HepG2 (cell line): ENCODE results near the gene RSKR. TPM values are rescaled to one million over a fixed set of nuclear protein-coding genes. Genes with fewer than 3 reads are reported as not detected.

Experiments
- AHR ChIP-seq: IDR thresholded peaks from 2 replicates; pipeline ENCODE4 v1.6.1; 2018; ENCODE audit warnings: missing genetic modification reagents, missing compliant biosample characterization
- CCAR2 ChIP-seq: fragments of 200-400 bp; formaldehyde crosslinking; optimal IDR thresholded peaks from 2 replicates; pipeline ENCODE3; 2018; ENCODE audit warnings: low read depth, mild to moderate bottlenecking, low read length, moderate library complexity
- CHCHD3 ChIP-seq: sonication (generic); formaldehyde crosslinking; IDR thresholded peaks from 2 replicates; pipeline ENCODE4 v1.8.0; 2022; ENCODE audit warnings: mild to moderate bottlenecking, missing genetic modification reagents, moderate library complexity
- ELF3 ChIP-seq: IDR thresholded peaks from 2 replicates; pipeline ENCODE4 v1.6.1; 2016; ENCODE audit warnings: missing genetic modification reagents, missing compliant biosample characterization
- EP300 ChIP-seq, 3 experiments: sonication (generic) in 1 of 3; formaldehyde crosslinking in 1 of 3; IDR thresholded peaks; 2 replicates each; pipeline versions ENCODE4 v1.5.1 to v1.6.1; 2011 to 2020; ENCODE audit warnings: low read depth in 2 of 3, low read length in 2 of 3, borderline replicate concordance in 1 of 3, improper control_type of control experiment in 1 of 3, mild to moderate bottlenecking in 1 of 3, missing genetic modification reagents in 1 of 3, moderate library complexity in 1 of 3
- FOXA1 ChIP-seq, 2 experiments: fragments of 450-650 bp in 1 of 2; sonication (generic) in 1 of 2; formaldehyde crosslinking in 1 of 2; IDR thresholded peaks; 2 replicates each; pipeline versions ENCODE4 v1.4.0 to v1.6.1; 2016 to 2020; ENCODE audit warnings: missing genetic modification reagents in 1 of 2
- GPBP1L1 ChIP-seq: sonication (generic); formaldehyde crosslinking; IDR thresholded peaks from 2 replicates; pipeline ENCODE4 v1.5.0; 2020; ENCODE audit warnings: mild to moderate bottlenecking, missing genetic modification reagents
- HDAC1 ChIP-seq: sonication (generic); formaldehyde crosslinking; IDR thresholded peaks from 2 replicates; pipeline ENCODE4 v1.5.1; 2020; ENCODE audit warnings: mild to moderate bottlenecking, missing genetic modification reagents
- HNRNPH1 ChIP-seq: fragments of 200-400 bp; formaldehyde crosslinking; optimal IDR thresholded peaks from 2 replicates; pipeline ENCODE3; 2017; ENCODE audit warnings: mild to moderate bottlenecking, low read depth, low read length
- JDP2 ChIP-seq: sonication (generic); formaldehyde crosslinking; IDR thresholded peaks from 2 replicates; pipeline ENCODE4 v1.8.1; 2022; ENCODE audit warnings: missing genetic modification reagents, borderline replicate concordance
- KMT2B ChIP-seq: IDR thresholded peaks from 2 replicates; pipeline ENCODE4 v1.6.1; 2016; ENCODE audit warnings: missing genetic modification reagents, missing compliant biosample characterization
- MBD4 ChIP-seq: IDR thresholded peaks from 2 replicates; pipeline ENCODE4 v1.6.1; 2012; ENCODE audit warnings: low read length, inconsistent platforms, borderline replicate concordance
- NCOA5 ChIP-seq: sonication (generic); formaldehyde crosslinking; IDR thresholded peaks from 2 replicates; pipeline ENCODE4 v1.4.0; 2020; ENCODE audit warnings: missing genetic modification reagents
- NFE2L1 ChIP-seq: sonication (generic); formaldehyde crosslinking; IDR thresholded peaks from 2 replicates; pipeline ENCODE4 v1.4.0; 2020; ENCODE audit warnings: missing genetic modification reagents, mild to moderate bottlenecking, borderline replicate concordance
- PTBP1 ChIP-seq: fragments of 200-400 bp; formaldehyde crosslinking; IDR thresholded peaks from 2 replicates; pipeline ENCODE4 v1.6.1; 2018; ENCODE audit warnings: low read length, low read depth; ENCODE audit not compliant: poor library complexity, severe bottlenecking
- REXO4 ChIP-seq: sonication (generic); formaldehyde crosslinking; IDR thresholded peaks from 2 replicates; pipeline ENCODE4 v1.8.0; 2022; ENCODE audit warnings: missing genetic modification reagents, mild to moderate bottlenecking, borderline replicate concordance
- SIN3A ChIP-seq: IDR thresholded peaks from 2 replicates; pipeline ENCODE4 v1.6.1; 2011; ENCODE audit warnings: low read depth, mild to moderate bottlenecking, control low read depth, low read length, borderline replicate concordance
- TRIM24 ChIP-seq: sonication (generic); formaldehyde crosslinking; IDR thresholded peaks from 2 replicates; pipeline ENCODE4 v1.8.0; 2022; ENCODE audit warnings: mild to moderate bottlenecking, missing genetic modification reagents
- YEATS2 ChIP-seq: sonication (generic); formaldehyde crosslinking; IDR thresholded peaks from 2 replicates; pipeline ENCODE4 v1.4.0; 2020; ENCODE audit warnings: missing genetic modification reagents, borderline replicate concordance
- ZFYVE20 ChIP-seq: sonication (generic); formaldehyde crosslinking; IDR thresholded peaks from 2 replicates; pipeline ENCODE4 v1.8.0; 2023; ENCODE audit warnings: low read depth, mild to moderate bottlenecking, moderate library complexity, missing genetic modification reagents, borderline replicate concordance
- ZNF18 ChIP-seq: sonication (generic); formaldehyde crosslinking; IDR thresholded peaks from 2 replicates; pipeline ENCODE4 v1.8.0; 2022; ENCODE audit warnings: mild to moderate bottlenecking, missing genetic modification reagents; ENCODE audit not compliant: insufficient replicate concordance
- ZNF234 ChIP-seq: sonication (generic); formaldehyde crosslinking; conservative IDR thresholded peaks from 2 replicates; pipeline ENCODE4 v1.5.1; 2020; ENCODE audit warnings: mild to moderate bottlenecking, missing genetic modification reagents
- ZNF501 ChIP-seq: sonication (generic); formaldehyde crosslinking; IDR thresholded peaks from 2 replicates; pipeline ENCODE4 v1.5.1; 2020; ENCODE audit warnings: mild to moderate bottlenecking, moderate library complexity, missing genetic modification reagents
- ZNF550 ChIP-seq: sonication (generic); formaldehyde crosslinking; IDR thresholded peaks from 2 replicates; pipeline ENCODE4 v1.4.0; 2020; ENCODE audit warnings: mild to moderate bottlenecking, missing genetic modification reagents, borderline replicate concordance
- ZNF614 ChIP-seq: IDR thresholded peaks from 2 replicates; pipeline ENCODE4 v1.6.1; 2018; ENCODE audit warnings: missing biosample characterization, missing genetic modification reagents, inconsistent platforms, borderline replicate concordance
- ZNF678 ChIP-seq: sonication (generic); formaldehyde crosslinking; IDR thresholded peaks from 2 replicates; pipeline ENCODE4 v1.4.0; 2020; ENCODE audit warnings: mild to moderate bottlenecking, missing genetic modification reagents
- ZNF737 ChIP-seq: sonication (generic); formaldehyde crosslinking; IDR thresholded peaks from 2 replicates; pipeline ENCODE4 v1.5.0; 2020; ENCODE audit warnings: missing genetic modification reagents, mild to moderate bottlenecking, borderline replicate concordance
- ZSCAN31 ChIP-seq: sonication (generic); formaldehyde crosslinking; IDR thresholded peaks from 2 replicates; pipeline ENCODE4 v1.5.0; 2020; ENCODE audit warnings: low read depth, mild to moderate bottlenecking, missing genetic modification reagents
- polyA plus RNA-seq, 8 experiments: library from polyadenylated mRNA; depleted of rRNA in 3 of 8; stranded (reverse) in 7 of 8; unstranded in 1 of 8; fragments of >200 nt; fragmentation: Illumina TruSeq in 4 of 8; extraction: Trizol in 4 of 8; gene quantifications; 2 replicates each; pipeline versions ENCODE4 v1.2.1 to v1.2.3, GENCODE V29; 2011 to 2016; ENCODE audit warnings: low read depth in 4 of 8, missing spikeins in 1 of 8, mixed read lengths in 1 of 8; ENCODE audit not compliant: insufficient read depth in 1 of 8
- total RNA-seq, 5 experiments: library from RNA; depleted of rRNA; stranded (reverse); fragments of >200 nt; fragmentation: Illumina TruSeq; extraction: Trizol; gene quantifications; 2 replicates each; pipeline ENCODE4 v1.2.3, GENCODE V29; 2016; ENCODE audit warnings: low read depth in 1 of 5

The RSKR gene
- total and polyA plus RNA-seq, 2 of the 13 experiments (the other 11 are each of a cell fraction or from before 2014, with no cell fraction given), result 5.0 to 10.4 TPM

- no peak for TF ChIP-seq GPBP1L1 (CRISPR knock-in tag)
- TF ChIP-seq HDAC1 (CRISPR knock-in tag), result peak; percentile 96
- TF ChIP-seq ZNF501, result peak; percentile 84
- no peak for TF ChIP-seq ZNF614 (CRISPR knock-in tag)
- TF ChIP-seq ZNF678 (CRISPR knock-in tag), result 0 out of 2 replicates have a peak, but pooled peaks have one; percentile 43
- TF ChIP-seq YEATS2 (CRISPR knock-in tag), result peak; percentile 70
- no peak for TF ChIP-seq CCAR2
- TF ChIP-seq NCOA5 (CRISPR knock-in tag), result no peak
- no peak for TF ChIP-seq JDP2 (CRISPR knock-in tag)
- peak; percentile 51 for TF ChIP-seq PTBP1
- no peak for TF ChIP-seq EP300 (IDR thresholded peaks at IDR 0.05; ENCODE audit: low read depth in 2 of 2, low read length in 2 of 2)
- TF ChIP-seq EP300 (CRISPR knock-in tag; IDR thresholded peaks at IDR 0.05; ENCODE audit: borderline replicate concordance), result no peak
- TF ChIP-seq ZNF18 (CRISPR knock-in tag), result peak; percentile 80
- peak; percentile 89 for TF ChIP-seq ELF3 (CRISPR knock-in tag)
- TF ChIP-seq ZSCAN31 (CRISPR knock-in tag), result 0 out of 2 replicates have a peak, but pooled peaks have one; percentile 56
- no peak for TF ChIP-seq NFE2L1 (CRISPR knock-in tag)
- TF ChIP-seq MBD4, result no peak
- no peak for TF ChIP-seq TRIM24 (CRISPR knock-in tag)
- TF ChIP-seq ZNF737 (CRISPR knock-in tag), result no peak
- no peak; the same call in 1 of the 2 replicates for TF ChIP-seq ZNF234 (CRISPR knock-in tag)
- TF ChIP-seq ZNF550 (CRISPR knock-in tag), result no peak
- TF ChIP-seq FOXA1 (IDR thresholded peaks at IDR 0.05), result no peak
- TF ChIP-seq FOXA1 (CRISPR knock-in tag; IDR thresholded peaks at IDR 0.05), result peak; percentile 45
- no peak for TF ChIP-seq AHR (CRISPR knock-in tag)
- peak; percentile 77; the same call in 1 of the 2 replicates for TF ChIP-seq KMT2B (CRISPR knock-in tag)
- TF ChIP-seq SIN3A, result no peak; the same call in 1 of the 2 replicates
- TF ChIP-seq ZFYVE20 (CRISPR knock-in tag), result no peak
- TF ChIP-seq REXO4 (CRISPR knock-in tag), result no peak
- TF ChIP-seq HNRNPH1, result no peak
- TF ChIP-seq CHCHD3, result no peak
These were observed 31.0 kb upstream of the RSKR start, which contains the start of gene BLTP2 (continued) for GRCh38 chr17:28644787-28645575.
